Uterus (tissue), 2 donors: ENCODE measurements around the gene ZBTB20.

Source experiments
- POLR2A ChIP-seq, 2 donors: fragments of 450-650 bp; IDR thresholded peaks; one replicate each; pipeline ENCODE4 v1.6.1; 2016; ENCODE audit warnings: antibody characterized with exemption in 2 of 2, mild to moderate bottlenecking in 1 of 2, moderate library complexity in 1 of 2
- TF ChIP-seq, protein P1 (sequence below), 4 experiments: fragments of 200-600 bp in 2 of 4; fragments of 450-650 bp in 2 of 4; sonication (generic) in 2 of 4; IDR thresholded peaks; one replicate each; pipeline ENCODE4 v1.5.1; 2016 to 2019; ENCODE audit warnings: antibody characterized with exemption in 4 of 4, mild to moderate bottlenecking in 2 of 4, moderate library complexity in 1 of 4

DNA sequence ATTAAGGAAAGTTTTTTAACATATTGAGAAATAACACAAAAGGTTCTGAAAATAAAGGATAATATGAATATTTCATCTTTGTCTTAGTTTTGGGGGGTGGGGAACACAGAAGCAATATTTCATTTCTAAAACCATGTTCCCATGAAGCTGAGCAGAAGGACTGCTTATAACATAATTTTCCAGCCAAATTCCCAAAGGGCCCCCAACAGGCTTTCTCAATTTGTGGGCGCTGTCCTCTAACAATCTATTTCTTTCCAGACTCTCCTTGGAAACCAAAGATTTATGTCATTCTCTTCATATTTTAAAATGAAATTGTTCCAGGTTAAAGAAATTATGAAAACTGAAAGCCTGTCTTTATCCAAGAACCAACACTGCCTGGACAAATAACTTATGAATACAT is 273.5 kb downstream of the ZBTB20 start:
- TF ChIP-seq, protein P1, sequence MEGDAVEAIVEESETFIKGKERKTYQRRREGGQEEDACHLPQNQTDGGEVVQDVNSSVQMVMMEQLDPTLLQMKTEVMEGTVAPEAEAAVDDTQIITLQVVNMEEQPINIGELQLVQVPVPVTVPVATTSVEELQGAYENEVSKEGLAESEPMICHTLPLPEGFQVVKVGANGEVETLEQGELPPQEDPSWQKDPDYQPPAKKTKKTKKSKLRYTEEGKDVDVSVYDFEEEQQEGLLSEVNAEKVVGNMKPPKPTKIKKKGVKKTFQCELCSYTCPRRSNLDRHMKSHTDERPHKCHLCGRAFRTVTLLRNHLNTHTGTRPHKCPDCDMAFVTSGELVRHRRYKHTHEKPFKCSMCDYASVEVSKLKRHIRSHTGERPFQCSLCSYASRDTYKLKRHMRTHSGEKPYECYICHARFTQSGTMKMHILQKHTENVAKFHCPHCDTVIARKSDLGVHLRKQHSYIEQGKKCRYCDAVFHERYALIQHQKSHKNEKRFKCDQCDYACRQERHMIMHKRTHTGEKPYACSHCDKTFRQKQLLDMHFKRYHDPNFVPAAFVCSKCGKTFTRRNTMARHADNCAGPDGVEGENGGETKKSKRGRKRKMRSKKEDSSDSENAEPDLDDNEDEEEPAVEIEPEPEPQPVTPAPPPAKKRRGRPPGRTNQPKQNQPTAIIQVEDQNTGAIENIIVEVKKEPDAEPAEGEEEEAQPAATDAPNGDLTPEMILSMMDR (IDR thresholded peaks at IDR 0.05) = no peak
- no peak for TF ChIP-seq POLR2A (IDR thresholded peaks at IDR 0.05)
